ENCODE measurements around the gene CENPC.
"Not testable (repeated sequence)": the region's sequence is repeated elsewhere in the genome, so short reads cannot be mapped to it uniquely, and the experiment has no call there.

CENPC gene

DNA sequence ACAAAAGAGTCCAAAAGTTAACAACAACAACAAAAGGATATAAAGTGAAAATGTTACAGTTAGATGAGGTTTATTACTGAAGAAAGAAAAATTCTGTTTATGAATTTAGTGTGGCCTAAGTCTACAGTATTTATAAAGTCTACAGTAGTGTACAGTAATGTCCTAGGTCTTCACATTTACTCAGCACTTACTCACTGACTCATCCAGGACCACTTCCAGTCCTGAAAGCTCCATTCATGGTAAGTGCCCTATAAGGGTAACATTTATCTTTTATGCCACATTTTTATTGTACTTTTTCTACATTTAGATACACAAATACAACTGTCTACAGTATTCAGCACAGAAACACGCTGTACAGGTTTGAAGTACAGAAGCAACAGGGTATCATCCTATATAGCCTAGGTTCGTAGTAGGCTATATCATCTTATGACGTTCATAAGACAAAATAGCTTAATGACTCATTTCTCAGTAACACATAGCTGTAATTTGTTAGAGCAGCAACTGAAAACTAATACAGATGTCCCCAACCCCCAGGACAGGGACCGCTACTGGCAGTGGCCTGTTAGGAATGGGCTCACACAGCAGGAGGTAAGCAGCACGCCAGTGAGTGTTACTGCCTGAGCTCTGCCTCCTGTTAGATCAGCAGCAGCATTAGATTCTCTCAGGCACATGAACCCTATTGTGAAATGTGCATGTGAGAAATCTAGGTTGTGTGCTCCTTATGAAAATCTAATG lies 61.3 kb downstream of the CENPC start:
- DNase-seq (ENCODE audit: extremely low spot score, insufficient read length, low read depth), result no peak
- no peak for FAIRE-seq

DNA sequence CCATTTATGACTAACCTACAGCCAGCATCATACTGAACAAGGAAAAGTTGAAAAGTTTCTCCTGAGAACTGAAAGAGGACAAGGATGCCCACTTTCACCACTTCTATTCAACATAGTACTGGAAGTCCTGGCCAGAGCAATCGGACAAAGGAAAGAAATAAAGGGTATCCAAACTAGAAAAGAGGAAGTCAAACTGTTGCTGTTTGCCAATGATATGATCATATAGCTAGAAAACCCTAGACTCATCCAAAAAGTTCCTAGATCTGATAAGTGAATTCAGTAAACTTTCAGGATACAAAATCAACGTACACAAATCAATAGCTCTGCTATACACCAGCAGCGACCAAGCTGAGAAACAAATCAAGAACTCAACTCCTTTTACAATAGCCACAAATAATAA lies 64.5 kb downstream of the CENPC start:
- no peak for DNase-seq (ENCODE audit: extremely low spot score, insufficient read length, low read depth)
- FAIRE-seq, result no peak

DNA sequence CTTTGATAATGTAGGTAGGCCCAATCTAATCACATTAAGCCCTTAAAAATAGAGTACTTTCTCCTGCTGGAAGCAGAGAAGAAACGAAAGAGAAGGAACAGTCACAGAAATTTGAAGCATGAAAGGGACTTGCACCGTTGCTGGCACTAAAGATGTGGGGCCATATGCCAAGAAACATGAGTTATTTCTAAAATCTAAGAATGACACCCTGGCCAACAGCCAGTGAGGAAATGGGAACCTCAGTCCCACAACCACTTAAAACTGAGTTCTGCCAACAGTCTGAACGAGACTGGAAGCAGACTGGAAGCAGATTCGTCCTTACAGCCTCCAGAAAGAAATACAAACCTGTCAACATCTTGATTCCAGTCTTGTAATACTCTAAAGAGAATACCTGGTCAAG lies 70.1 kb downstream of the CENPC start:
- DNase-seq (ENCODE audit: extremely low spot score, insufficient read length, low read depth) (no peak), FAIRE-seq (no peak)

DNA sequence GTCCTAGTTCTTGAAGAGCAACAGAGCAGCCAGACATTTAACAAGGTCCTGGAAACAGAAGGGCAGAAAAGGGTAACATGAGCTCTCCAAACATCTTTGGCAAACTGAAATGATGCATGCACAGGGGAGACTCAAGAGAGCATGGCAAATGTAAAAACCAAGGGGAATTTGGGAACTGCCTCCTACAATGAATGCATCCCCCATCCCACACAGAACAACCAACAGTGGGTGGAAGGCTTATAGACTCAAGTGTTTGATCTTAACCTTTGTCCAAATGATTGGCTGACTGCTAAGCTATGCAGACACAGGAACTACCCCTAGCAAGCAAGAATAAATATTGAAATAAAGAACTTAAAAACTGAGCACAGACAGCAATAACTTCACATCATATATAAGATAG lies 74.4 kb downstream of the CENPC start:
- DNase-seq (ENCODE audit: extremely low spot score, insufficient read length, low read depth) (no peak), FAIRE-seq (no peak)

DNA sequence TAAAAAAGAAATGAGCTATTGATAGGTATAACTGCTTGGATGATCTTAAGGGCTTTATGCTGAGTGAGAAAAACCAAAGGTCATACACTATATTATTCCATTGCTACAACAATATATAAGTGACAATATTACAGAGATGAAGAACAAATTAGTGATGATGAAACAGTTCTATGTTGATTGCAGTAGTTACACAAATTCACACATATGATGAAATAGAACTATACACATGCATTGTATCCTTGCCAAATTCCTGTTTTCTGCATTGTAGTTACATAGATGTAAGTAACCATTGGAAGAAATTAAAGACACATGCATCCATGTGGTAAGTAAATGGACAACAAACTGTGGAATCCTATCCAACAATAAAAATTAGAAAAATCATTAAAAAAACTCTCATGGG lies 76.5 kb downstream of the CENPC start:
- FAIRE-seq, result no peak
- no peak for DNase-seq (ENCODE audit: extremely low spot score, insufficient read length, low read depth)

DNA sequence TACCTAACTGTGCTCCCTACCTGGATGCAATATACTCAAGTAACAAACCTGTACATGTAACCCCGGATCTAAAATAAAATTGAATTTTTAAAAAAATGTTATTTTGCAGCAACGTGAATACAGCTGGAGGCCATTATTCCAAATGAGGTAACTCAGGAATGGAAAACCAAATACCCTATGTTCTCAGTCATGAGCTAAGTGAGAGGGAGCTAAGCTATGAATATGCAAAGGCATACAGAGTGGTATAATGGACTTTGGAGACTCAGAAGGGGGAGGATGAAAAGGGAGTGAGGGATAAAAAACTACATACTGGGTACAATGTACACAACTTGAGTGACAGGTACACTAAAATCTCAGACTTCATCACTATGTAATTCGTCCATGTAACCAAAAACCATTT lies 78.6 kb downstream of the CENPC start:
- no peak for FAIRE-seq
- no peak for DNase-seq (ENCODE audit: extremely low spot score, insufficient read length, low read depth)

DNA sequence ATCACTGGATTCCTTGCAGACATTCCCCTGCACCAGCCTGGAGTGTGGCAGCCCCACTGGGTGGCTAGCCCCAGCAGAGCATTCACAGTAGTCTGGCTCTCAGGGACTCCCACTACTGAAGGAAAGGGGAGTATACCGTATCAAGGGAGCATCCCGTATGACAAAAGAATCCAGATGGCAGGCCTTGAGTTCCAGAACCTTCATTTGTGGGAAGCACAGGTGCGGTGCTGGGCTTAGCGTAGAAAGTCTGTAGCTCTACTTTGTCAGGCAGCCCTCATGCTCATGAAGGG lies 79.6 kb downstream of the CENPC start:
- FAIRE-seq, result no peak
- no peak for DNase-seq (ENCODE audit: extremely low spot score, insufficient read length, low read depth)

DNA sequence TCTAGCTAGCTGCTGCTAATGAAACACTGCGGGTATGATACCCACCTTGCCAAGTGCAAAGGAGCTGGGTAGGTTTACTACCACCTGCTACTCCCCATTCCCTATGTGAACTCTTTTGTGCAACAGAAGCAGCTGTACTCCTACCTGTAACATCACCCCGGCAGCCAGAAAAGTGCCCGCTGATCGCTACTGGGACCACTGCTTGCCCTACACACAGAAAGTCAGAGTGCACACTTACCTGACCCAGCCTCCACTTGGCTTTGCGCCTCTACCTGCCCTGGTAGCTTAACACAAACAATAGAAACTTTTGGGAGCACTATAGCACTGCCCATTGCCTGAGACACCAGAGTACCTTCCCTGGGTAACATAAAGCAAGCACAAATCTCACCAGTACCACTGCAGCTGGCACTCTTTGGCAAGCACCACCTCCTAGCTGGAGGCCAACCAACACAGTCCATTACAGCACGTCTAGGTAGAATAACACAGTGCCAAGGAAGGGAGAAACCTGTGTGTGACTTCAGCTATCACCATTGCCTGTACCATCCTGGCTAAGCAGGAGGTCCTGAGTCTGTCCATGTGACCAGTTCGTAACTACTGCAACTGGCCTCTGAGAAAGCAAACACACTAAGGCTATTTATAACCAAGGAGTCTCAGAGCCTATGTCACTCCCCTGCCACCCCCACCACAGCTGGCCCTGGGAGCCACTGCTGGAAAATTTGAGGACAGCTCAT lies 80.1 kb downstream of the CENPC start:
- no peak for DNase-seq (ENCODE audit: extremely low spot score, insufficient read length, low read depth)
- FAIRE-seq, result no peak

DNA sequence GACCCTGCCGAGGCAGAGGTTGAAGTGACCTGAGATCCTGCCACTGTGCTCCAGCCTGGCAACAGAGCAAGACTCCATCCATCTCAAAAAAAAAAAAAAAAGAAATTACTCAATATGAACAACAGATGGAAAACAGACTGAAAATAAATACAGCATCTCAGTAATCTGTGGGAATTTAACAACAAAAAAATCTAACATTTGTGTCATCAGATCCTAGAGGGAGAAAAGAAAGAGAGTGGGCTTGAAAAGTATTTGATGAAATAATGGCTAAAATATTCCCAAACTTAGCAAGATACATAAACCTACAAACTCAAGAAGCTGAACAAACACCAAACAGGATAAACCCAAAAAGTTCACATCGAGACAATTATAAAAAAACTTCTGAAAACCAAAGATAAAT lies 84.7 kb downstream of the CENPC start:
- no peak for FAIRE-seq
- no peak for DNase-seq (ENCODE audit: extremely low spot score, insufficient read length, low read depth)

DNA sequence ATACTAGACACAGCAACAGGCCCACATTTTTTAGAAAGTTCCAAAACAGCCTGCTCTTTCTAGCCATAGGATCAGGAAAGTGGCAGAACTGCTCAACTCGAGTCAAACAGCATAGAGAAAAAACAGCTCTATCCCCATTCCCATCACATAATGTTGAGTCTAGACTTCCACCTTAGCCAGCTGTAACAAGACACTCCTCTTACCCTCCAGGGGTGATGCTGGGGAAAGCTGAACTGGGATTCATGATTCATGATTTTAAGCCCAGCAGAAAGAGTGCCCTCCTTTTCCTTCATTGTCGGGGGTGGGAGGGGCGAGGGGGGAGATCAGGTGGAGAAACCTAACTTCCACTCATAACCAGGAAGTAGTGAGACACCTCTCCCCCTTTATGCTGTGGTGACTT lies 86.1 kb downstream of the CENPC start:
- no peak for FAIRE-seq

DNA sequence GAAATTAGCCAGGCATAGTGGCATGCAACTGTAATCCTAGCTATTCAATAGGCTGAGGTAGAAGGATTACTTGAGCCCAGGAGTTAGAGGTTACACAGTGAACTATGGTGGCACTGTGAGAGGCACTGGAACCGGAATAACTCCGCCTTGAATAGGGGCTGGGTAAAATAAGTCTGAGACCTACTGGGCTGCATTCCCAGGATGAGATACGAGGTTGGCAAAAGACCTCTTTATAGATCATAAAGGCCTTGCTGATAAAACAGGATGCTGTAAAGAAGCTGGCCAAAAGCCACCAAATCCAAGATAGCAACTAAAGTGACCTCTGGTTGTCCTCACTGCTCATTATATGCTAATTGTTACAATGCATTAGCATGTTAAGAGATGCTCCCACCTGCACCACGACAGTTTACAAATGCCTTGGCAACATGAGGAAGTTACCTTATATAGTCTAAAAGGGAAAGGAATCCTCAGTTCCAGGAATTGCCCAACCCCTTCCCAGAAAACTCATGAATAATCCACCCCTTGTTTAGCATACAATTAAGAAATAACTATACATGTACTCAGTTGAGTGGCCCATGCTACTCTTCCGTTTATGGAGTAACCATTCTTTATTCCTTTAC lies 88.6 kb downstream of the CENPC start:
- no peak for DNase-seq (ENCODE audit: extremely low spot score, insufficient read length, low read depth)
- no peak for FAIRE-seq

More for the DNA sequence above, 86.1 kb downstream of the CENPC start:
- DNase-seq (ENCODE audit: extremely low spot score, insufficient read length, low read depth), result no peak

DNA sequence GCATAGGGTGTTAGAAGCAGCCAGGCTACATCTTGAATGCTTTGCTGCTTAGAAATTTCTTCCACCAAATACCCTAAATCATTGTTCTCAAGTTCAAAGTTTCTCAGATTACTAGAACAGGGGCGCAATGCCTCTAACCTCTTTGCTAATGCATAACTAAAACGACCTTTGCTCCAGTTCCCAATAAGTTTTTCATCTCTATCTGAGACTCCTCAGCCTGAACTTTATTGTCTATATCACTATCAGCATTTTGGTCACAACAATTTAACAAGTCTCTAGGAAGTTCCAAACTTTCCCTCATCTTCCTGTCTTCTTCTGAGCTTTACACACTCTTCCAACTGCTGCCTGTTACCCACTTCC lies 92.5 kb downstream of the CENPC start:
- not testable (repeated sequence) for DNase-seq (ENCODE audit: extremely low spot score, insufficient read length, low read depth); FAIRE-seq

DNA sequence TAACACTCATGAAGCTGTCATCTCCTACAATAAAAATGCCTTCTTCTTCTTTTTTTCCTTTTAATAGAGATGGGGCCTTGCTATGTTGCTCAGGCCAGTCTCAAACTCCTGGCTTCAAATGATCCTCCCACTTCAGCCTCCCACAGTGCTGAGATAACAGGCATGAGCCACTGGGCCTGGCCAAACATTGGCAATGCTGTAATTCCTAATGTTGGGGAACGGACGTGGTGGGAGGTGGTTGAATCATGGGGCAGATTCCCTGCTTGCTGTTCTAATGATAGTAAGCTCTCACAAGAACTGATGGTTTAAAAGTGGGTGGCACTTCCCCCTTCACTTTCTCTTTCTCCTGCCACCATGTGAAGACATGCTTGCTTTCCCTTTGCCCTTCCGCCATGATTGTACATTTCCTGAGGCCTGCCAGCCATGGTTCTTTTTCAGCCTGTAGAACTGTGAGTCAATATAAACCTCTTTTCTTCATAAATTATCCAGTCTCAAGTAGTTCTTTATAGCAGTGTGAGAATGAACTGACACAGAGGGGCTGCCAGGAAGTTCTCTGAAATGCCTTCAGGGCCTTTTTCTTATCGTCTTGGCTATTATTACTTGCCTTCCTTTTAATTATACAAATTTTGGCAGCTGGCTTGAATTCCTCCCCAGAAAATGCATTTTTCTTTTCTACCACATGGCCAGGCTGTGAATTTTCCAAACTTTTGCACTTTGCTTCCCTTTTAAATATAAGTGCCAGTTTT lies 93.0 kb downstream of the CENPC start:
- FAIRE-seq (no peak), DNase-seq (ENCODE audit: extremely low spot score, insufficient read length, low read depth) (no peak)

DNA sequence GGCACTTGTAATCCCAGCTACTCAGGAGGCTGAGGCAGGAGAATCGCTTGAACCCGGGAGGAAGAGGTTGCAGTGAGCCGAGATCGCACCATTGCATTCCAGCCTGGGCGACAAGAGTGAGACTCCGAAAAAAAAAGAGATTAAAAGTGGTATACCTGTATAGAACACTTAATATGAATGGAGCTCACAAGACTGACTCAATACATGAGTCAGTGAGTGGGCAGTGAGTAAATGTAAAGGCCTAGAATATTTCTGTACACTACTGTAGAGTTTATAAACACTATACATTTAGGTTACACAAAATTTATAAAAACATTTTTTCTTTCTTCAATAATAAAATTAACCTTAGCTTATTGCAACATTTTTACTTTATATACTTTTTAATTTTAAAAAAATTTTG lies 93.8 kb downstream of the CENPC start:
- FAIRE-seq (no peak), DNase-seq (ENCODE audit: extremely low spot score, insufficient read length, low read depth) (no peak)

DNA sequence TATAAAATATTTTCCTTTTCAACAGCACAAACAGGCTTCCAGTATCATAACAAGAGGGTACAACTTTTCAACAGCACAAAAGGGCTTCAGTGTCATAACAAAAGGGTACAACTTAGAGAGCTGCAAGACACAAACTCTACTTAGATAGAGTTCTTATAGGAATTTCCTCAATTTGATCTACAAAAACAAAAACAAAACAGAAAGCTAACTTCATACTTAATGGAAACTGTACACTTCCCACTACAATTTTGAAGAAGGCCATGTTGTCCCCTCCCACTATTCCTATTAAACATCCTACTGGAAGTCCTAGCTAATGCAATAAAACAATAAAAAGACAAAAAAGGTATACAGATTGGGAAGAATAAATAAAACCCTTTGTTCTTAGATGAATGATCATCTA lies 96.7 kb downstream of the CENPC start:
- FAIRE-seq (no peak), DNase-seq (ENCODE audit: extremely low spot score, insufficient read length, low read depth) (no peak)

DNA sequence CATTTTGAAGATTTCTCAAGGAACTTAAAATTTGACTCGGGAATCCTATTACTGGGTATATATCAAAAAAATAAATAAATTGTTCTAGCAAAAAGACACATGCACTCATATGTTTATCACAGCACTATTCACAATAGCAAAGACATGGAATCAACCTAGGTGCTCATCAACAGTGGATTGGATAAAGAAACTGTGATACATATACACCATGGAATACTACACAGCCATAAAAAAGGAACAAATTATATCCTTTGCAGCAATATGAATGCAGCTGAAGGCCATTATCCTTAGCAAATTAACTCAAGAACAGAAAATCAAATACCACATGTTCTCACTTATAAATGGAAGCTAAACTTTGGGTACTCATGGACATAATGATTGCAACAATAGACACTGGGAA lies 97.4 kb downstream of the CENPC start:
- no peak for FAIRE-seq

DNA sequence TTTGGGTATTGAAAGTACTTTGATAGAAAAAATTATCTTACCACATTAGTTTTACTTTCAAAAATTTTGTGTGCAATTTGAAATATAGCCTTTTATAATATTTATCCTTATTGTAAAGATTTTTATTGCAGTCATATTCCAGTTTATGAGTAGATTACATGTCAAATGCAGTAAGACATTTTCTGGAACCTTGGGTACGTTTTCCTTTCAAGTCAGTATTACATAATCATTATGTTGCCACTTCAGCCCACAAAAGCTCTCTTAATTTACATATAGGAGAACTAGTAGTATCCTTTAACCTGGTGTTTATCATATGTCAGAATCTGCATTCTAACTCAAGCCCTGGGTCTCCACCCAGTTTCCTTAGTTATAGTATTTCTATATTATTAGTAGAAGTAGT lies 98.5 kb downstream of the CENPC start:
- no peak for FAIRE-seq
- DNase-seq (ENCODE audit: extremely low spot score, insufficient read length, low read depth), result no peak

More for the DNA sequence above, 97.4 kb downstream of the CENPC start:
- DNase-seq (ENCODE audit: extremely low spot score, insufficient read length, low read depth), result no peak

DNA sequence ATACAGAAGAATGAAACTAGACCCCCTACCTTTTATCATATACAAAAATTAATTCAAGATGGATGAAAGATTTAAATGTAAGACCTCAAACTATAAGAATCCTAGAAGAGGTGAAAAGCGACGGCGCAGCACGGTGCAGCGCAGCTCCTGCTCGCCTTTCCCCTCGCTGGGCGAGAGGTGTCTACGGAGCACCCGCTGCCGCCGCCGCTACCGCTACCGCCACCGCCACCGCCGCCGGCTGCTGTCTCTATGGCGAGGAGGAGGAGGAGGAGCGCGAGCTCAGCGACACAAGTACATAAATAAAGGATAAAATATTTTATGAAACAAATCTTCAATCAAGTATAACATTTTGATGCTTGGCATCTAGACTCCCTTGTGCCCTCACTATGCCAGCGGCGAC lies 99.4 kb downstream of the CENPC start:
- not testable (repeated sequence) for DNase-seq (ENCODE audit: extremely low spot score, insufficient read length, low read depth); FAIRE-seq

DNA sequence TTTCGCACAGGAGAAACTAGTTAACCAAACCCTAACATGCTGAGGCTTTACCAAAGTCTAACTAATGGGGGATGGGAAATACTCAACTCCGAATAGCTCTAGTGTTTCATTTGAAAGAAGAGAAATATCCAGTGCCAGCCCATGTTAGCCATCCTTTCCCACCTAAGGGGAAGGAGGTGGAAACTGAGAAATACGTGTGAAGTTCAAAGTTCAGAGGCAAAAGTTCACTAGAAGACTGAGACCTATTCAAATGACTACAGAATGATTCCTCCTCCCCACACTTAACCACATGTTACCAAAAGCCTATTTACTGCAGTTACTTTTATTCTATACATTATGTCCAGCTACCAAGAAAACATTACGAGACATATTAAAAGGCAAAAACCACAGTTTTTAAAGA lies 106.3 kb downstream of the CENPC start:
- DNase-seq (ENCODE audit: extremely low spot score, insufficient read length, low read depth) (no peak), FAIRE-seq (no peak)

DNA sequence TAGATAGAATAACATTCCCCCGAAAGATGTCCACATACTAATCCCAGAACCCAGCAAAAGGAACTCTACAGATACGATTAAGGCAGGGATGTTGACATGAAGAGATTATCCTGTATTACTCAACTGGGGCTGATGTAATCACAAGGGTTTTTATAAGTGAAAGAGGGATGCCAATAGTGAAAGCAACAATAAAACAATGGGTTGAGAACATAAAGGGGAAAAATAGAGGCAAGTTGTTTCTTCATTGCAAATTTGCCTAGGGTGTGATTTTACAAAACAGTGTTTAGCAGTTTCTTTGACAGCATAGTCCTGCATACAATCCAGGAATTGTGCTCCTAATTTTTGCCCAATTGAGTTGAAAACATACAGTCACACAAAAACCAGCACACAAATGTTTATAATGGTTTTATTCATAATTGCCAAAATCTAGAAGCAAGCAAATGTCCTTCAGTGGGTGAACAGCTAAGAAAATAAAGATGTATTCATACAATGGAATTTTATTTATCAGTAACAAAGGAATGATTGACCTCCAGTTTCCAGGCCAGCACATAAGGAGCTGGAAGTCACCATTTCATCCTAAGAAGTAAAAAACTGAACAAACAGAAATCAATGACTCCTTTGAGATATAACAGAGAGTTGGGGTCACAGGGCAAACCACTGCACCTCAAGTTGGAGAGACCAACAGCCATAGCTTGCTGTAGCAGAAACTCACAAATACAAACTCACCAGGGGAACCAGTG lies 107.2 kb downstream of the CENPC start:
- DNase-seq (ENCODE audit: extremely low spot score, insufficient read length, low read depth) (no peak), FAIRE-seq (no peak)

All from GM18507 (cell line).